GM12878 (cell line): ENCODE data around the gene TRPM3. TPM values are rescaled to one million over a fixed set of nuclear protein-coding genes. Genes with fewer than 3 reads are reported as not detected.

Source experiments
- ATAC-seq: fragments of 200-7000 bp; cut with Tn5 transposase; 3 replicates; pipeline ENCODE4 v1.9.1; 2020; ENCODE audit warnings: mild to moderate bottlenecking, moderate library complexity
- BruUV-seq: library from RNA; stranded (reverse); fragments of 400-500 nt; replicated peaks from 2 replicates; lab custom pipeline; 2021; lab: Mats Ljungman, UMichigan
- CTCF ChIA-PET: fragments of 300-600 bp; sonication (Branson Sonifier 250); formaldehyde crosslinking; extraction: SDS; loops from one replicate; lab custom pipeline; 2021; ENCODE audit warnings: inconsistent platforms; lab: Yijun Ruan, JAX
- POLR2A ChIA-PET: fragments of 350-600 bp; formaldehyde crosslinking; extraction: SDS; loops from one replicate; lab custom pipeline; 2021; ENCODE audit warnings: inconsistent platforms; lab: Charles Lee
- RAD21 ChIA-PET: fragments of 300-600 bp; sonication (Branson Sonifier 250); formaldehyde crosslinking; loops from one replicate; lab custom pipeline; 2023; ENCODE audit warnings: antibody characterized with exemption; ENCODE audit not compliant: unreplicated experiment; lab: Charles Lee
- SMC1A ChIA-PET: fragments of 300-600 bp; sonication (Branson Sonifier 250); formaldehyde crosslinking; loops from one replicate; lab custom pipeline; 2023; ENCODE audit not compliant: unreplicated experiment, uncharacterized antibody; lab: Charles Lee
- DNase-seq: peaks from one replicate; pipeline ENCODE4 v3.0.0-alpha.2; 2011; ENCODE audit warnings: low read depth, low spot score
- FAIRE-seq: peaks from 3 replicates; lab custom pipeline; 2011; peaks lifted over from hg19 to GRCh38; lab: Jason Lieb, UNC
- H2AFZ ChIP-seq: 2 replicates; pipeline ENCODE4 v1.6.0; 2011; ENCODE audit warnings: low read depth, low read length, control low read depth; ENCODE audit not compliant: control insufficient read depth
- H3K27ac ChIP-seq: 2 replicates; pipeline ENCODE4 v1.5.1; 2011; ENCODE audit warnings: control low read depth; ENCODE audit not compliant: control insufficient read depth, insufficient read depth
- H3K27me3 ChIP-seq, 2 experiments: replicated peaks in 1 of 2; 2 replicates each; pipeline versions ENCODE4 v1.6.0 to v1.6.1; 2011; ENCODE audit warnings: low read length in 1 of 2; ENCODE audit not compliant: control insufficient read depth in 2 of 2, insufficient read depth in 2 of 2
- H3K36me3 ChIP-seq, 2 experiments: 2 replicates each; pipeline ENCODE4 v1.5.1; 2011; ENCODE audit warnings: low read length in 1 of 2; ENCODE audit not compliant: control insufficient read depth in 2 of 2, insufficient read depth in 2 of 2
- H3K4me1 ChIP-seq: 2 replicates; pipeline ENCODE4 v1.6.1; 2011; ENCODE audit warnings: mild to moderate bottlenecking, low read length, moderate library complexity, mixed read lengths; ENCODE audit not compliant: control insufficient read depth, insufficient read depth
- H3K4me2 ChIP-seq: 2 replicates; pipeline ENCODE4 v1.6.0; 2011; ENCODE audit warnings: control low read depth; ENCODE audit not compliant: control insufficient read depth, insufficient read depth
- H3K4me3 ChIP-seq: fragments of 200-600 bp; sonication (generic); 2 replicates; pipeline ENCODE4 v1.5.1; 2016
- H3K79me2 ChIP-seq: 2 replicates; pipeline ENCODE4 v1.6.0; 2011; ENCODE audit warnings: low read length; ENCODE audit not compliant: control insufficient read depth, insufficient read depth
- H3K9ac ChIP-seq: 2 replicates; pipeline ENCODE4 v1.8.0; 2011; ENCODE audit warnings: low read length, control low read depth, mixed read lengths; ENCODE audit not compliant: control insufficient read depth, insufficient read depth
- H3K9me3 ChIP-seq: replicated peaks from 3 replicates; pipeline ENCODE4 v1.5.1; 2011; ENCODE audit warnings: mild to moderate bottlenecking, low read length; ENCODE audit not compliant: control insufficient read depth, insufficient read depth
- H4K20me1 ChIP-seq: 2 replicates; pipeline ENCODE4 v1.6.0; 2011; ENCODE audit not compliant: control insufficient read depth, insufficient read depth
- SPI1 ChIP-seq: IDR thresholded peaks from 2 replicates; pipeline ENCODE4 v1.6.1; 2011; ENCODE audit warnings: low read depth, mild to moderate bottlenecking, low read length, moderate library complexity, borderline replicate concordance; ENCODE audit not compliant: insufficient read depth
- WGBS: methylation state at CpG from one replicate; pipeline ENCODE4 v1.1.6; 2016; ENCODE audit warnings: low lambda C conversion rate; ENCODE audit not compliant: insufficient replicate concordance, insufficient coverage; ENCODE audit errors: missing lambda C conversion rate; 5-methylcytosine and 5-hydroxymethylcytosine counted together
- in situ Hi-C: fragments of 300-500 bp; cut with MboI; formaldehyde crosslinking; loops from 9 replicates; pipeline ENCODE4 v1.14.3; 2018; ENCODE audit warnings: mixed read lengths
- intact Hi-C: fragments of 100-400 bp; cut with micrococcal nuclease; formaldehyde crosslinking; loops from one replicate; pipeline ENCODE4 v1.14.2; 2022; ENCODE audit not compliant: unreplicated experiment
- polyA plus RNA-seq, 11 experiments: library from polyadenylated mRNA; depleted of rRNA in 4 of 11; unstranded in 6 of 11; stranded (reverse) in 5 of 11; fragments of >200 nt; fragmentation: Nextera tagmentation in 4 of 11; fragmentation: Illumina TruSeq in 1 of 11; extraction: Ambion mirVana in 4 of 11; extraction: Trizol in 1 of 11; gene quantifications; 1 replicate in 1 of 11; 2 replicates in 10 of 11; pipeline versions ENCODE4 v1.2.1 to v1.2.3, GENCODE V29; 2011 to 2016; ENCODE audit warnings: inconsistent platforms in 2 of 11, missing spikeins in 2 of 11, low read depth in 1 of 11
- total RNA-seq, 4 experiments: library from RNA; depleted of rRNA in 3 of 4; stranded (reverse); fragments of >200 nt in 3 of 4; fragmentation: Illumina TruSeq in 1 of 4; extraction: Trizol in 1 of 4; gene quantifications; 2 replicates each; pipeline versions ENCODE4 v1.2.1 to v1.2.3, GENCODE V29; 2013 to 2021
- TF ChIP-seq, protein P1 (sequence below): fragments of 150-350 bp; IDR thresholded peaks from 2 replicates; pipeline ENCODE4 v1.6.1; 2014; ENCODE audit warnings: mild to moderate bottlenecking, low read depth, low read length

Gene TRPM3
- total and polyA plus RNA-seq, 10 of the 15 experiments (the other 5 are each of a cell fraction or from before 2014, with no cell fraction given): not detected

- intact Hi-C loops: no loop called here
- H3K36me3 ChIP-seq: no peaks in the 10 kb centered on the region
- no peak overlapping the region for H3K27ac ChIP-seq
- H2AFZ ChIP-seq: no peak overlapping the region
- no peaks in the 10 kb centered on the region for H3K4me1 ChIP-seq
- no peaks in the 10 kb centered on the region for H3K9me3 ChIP-seq
- SMC1A ChIA-PET: no interaction called here
- H3K9ac ChIP-seq: no peak overlapping the region
- in situ Hi-C loops: no loop called here
- H3K4me3 ChIP-seq: no peak overlapping the region
- no peaks in the 10 kb centered on the region for H3K27me3 ChIP-seq
- FAIRE-seq (no peak), DNase-seq (no peak), ATAC-seq (no peak)
- POLR2A ChIA-PET: no interaction called here
- CTCF ChIA-PET: no interaction called here
- no peaks in the 10 kb centered on the region for H3K79me2 ChIP-seq
- WGBS: 48% methylated on average over 7 of the region's 7 CpGs
- no TSS peak for BruUV-seq
- H4K20me1 ChIP-seq: no peaks in the 10 kb centered on the region
- no peak for TF ChIP-seq SPI1
- RAD21 ChIA-PET: no interaction called here
- H3K4me2 ChIP-seq: no peak overlapping the region
Observed at GRCh38 chr9:70917277-70917676, 204.1 kb downstream of the TRPM3 start.

GRCh38 chr9:70911791-70912190, 209.6 kb downstream of the TRPM3 start:
- SMC1A ChIA-PET: no interaction called here
- Histone ChIP-seq H4K20me1 (no peaks in the 10 kb centered on the region), H3K4me3 (no peak overlapping the region), H3K9ac (no peak overlapping the region), H3K4me1 (no peaks in the 10 kb centered on the region), H3K4me2 (no peak overlapping the region), H3K36me3 (no peaks in the 10 kb centered on the region), H3K27me3 (no peaks in the 10 kb centered on the region), H3K27ac (no peak overlapping the region), H2AFZ (no peak overlapping the region), H3K9me3 (no peaks in the 10 kb centered on the region), H3K79me2 (no peaks in the 10 kb centered on the region)
- no TSS peak for BruUV-seq
- in situ Hi-C loops (no loop called here), intact Hi-C loops (no loop called here)
- POLR2A ChIA-PET: no interaction called here
- no peak for DNase-seq
- 0% methylated on average over 1 of the region's 1 CpG for WGBS
- TF ChIP-seq, protein P1, sequence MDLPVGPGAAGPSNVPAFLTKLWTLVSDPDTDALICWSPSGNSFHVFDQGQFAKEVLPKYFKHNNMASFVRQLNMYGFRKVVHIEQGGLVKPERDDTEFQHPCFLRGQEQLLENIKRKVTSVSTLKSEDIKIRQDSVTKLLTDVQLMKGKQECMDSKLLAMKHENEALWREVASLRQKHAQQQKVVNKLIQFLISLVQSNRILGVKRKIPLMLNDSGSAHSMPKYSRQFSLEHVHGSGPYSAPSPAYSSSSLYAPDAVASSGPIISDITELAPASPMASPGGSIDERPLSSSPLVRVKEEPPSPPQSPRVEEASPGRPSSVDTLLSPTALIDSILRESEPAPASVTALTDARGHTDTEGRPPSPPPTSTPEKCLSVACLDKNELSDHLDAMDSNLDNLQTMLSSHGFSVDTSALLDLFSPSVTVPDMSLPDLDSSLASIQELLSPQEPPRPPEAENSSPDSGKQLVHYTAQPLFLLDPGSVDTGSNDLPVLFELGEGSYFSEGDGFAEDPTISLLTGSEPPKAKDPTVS: no peak
- no peak for FAIRE-seq
- RAD21 ChIA-PET: no interaction called here
- ATAC-seq: no peak
- CTCF ChIA-PET: no interaction called here
